Raji (cell line): ENCODE data around the gene RPGRIP1L.

Experiments used
- POLR2A ChIP-seq: IDR thresholded peaks from 2 replicates; pipeline ENCODE4 v1.6.1; 2011; ENCODE audit warnings: low read depth, low read length, control low read depth; ENCODE audit not compliant: insufficient read depth

Gene RPGRIP1L

GRCh38 chr16:53629607-53630312 is 73.9 kb downstream of the RPGRIP1L start:
- no peak for TF ChIP-seq POLR2A

- TF ChIP-seq POLR2A = no peak
Observed at GRCh38 chr16:53629151-53629550, 74.5 kb downstream of the RPGRIP1L start.

- TF ChIP-seq POLR2A = no peak
Observed at GRCh38 chr16:53626811-53627210, 76.8 kb downstream of the RPGRIP1L start.

- TF ChIP-seq POLR2A = no peak
Observed at GRCh38 chr16:53626161-53626560, 77.5 kb downstream of the RPGRIP1L start.

GRCh38 chr16:53625221-53625620 is 78.4 kb downstream of the RPGRIP1L start:
- TF ChIP-seq POLR2A = no peak

GRCh38 chr16:53622315-53622714 is 81.3 kb downstream of the RPGRIP1L start:
- TF ChIP-seq POLR2A = no peak

- TF ChIP-seq POLR2A = no peak
Observed at GRCh38 chr16:53620476-53620875, 83.2 kb downstream of the RPGRIP1L start.

GRCh38 chr16:53619235-53619634 is 84.4 kb downstream of the RPGRIP1L start:
- no peak for TF ChIP-seq POLR2A

- TF ChIP-seq POLR2A = no peak
Observed at GRCh38 chr16:53614346-53614745, 89.3 kb downstream of the RPGRIP1L start.

- no peak for TF ChIP-seq POLR2A
Observed at GRCh38 chr16:53612003-53612402, 91.7 kb downstream of the RPGRIP1L start.

- TF ChIP-seq POLR2A = no peak
Observed at GRCh38 chr16:53611179-53611696, 92.4 kb downstream of the RPGRIP1L start.

GRCh38 chr16:53609536-53609935 is 94.1 kb downstream of the RPGRIP1L start:
- no peak for TF ChIP-seq POLR2A

GRCh38 chr16:53608094-53608493 is 95.6 kb downstream of the RPGRIP1L start:
- TF ChIP-seq POLR2A = no peak

- no peak for TF ChIP-seq POLR2A
Observed at GRCh38 chr16:53605831-53606400, 97.7 kb downstream of the RPGRIP1L start.

- TF ChIP-seq POLR2A = no peak
Observed at GRCh38 chr16:53605356-53605755, 98.3 kb downstream of the RPGRIP1L start.

GRCh38 chr16:53601961-53602360 is 101.7 kb downstream of the RPGRIP1L start:
- TF ChIP-seq POLR2A = no peak
